HG02970 (cell line): ENCODE results near the gene IFT43.

ENCODE experiments used
- ATAC-seq: cut with Tn5 transposase; IDR thresholded peaks from one replicate; pipeline ENCODE4 v1.9.1; 2021; ENCODE audit warnings: mild to moderate bottlenecking, moderate library complexity, moderate number of reproducible peaks; ENCODE audit not compliant: unreplicated experiment, low FRiP score

The IFT43 gene

DNA sequence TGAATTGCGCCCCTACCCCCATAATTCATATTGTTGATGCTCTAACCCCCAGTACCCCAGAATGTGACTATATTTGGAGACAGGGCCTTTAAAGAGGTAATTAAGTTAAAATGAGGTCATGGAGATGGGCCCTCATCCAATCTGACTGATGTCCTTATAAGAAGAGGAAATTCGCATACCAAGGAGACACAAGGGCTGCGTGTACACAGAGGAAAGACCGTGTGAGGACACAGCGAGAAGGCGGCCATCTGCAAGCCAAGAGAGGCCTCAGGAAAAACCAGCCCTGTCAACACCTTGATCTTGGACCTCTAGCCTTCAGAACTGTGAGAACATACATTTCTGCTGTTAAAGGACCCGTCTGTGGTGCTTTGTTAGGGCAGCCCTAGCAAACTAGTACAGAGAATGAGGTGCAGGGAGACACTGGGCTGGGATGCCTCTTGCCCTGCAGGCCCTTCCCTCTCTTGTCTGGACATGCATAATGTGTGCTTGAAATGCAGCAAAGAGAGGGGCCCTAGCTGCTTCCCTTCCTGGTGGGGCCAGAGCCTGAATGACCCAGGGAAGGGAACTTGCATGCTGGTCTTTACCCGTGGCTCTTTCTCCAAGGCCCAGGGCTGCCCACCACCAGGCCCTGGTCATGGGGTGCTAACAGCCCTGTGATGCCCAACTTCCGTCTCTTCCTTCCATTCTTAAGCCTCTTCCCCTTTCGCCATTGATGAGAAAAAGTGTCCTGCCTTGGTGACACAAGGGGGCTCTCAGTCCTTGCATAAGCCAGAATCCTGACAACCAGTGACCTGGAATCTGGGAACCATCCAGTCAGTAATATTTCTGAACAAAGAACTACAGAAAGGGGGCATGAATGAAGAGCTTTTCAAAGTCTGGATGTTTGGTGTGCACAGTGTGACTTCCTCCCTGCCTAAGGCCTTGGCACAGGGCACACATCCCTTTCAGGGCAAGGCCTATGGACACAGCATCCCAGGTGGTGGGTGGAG lies 116.1 kb downstream of the IFT43 start:
- ATAC-seq = no peak

GRCh38 chr14:76104802-76105355 lies 119.3 kb downstream of the IFT43 start:
- no peak for ATAC-seq

DNA sequence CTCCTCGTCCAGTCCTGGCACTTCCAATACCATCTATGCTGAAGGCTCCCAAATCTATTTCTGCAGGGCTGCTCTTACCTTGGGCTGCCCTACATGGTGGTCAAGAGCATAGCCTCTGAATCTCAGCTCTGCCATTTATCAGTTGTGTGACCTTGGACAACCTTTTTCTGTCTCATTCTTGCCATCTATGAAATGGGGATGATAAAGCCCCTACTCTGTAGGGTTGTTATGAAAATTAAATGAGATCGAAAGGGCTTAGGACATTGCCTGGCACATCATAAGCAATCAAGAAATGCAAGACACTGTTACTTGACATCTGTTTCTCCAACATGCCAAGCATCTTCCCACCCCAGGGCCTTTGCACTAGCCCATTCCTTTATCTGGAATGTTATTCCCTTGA lies 120.6 kb downstream of the IFT43 start:
- no peak for ATAC-seq

DNA sequence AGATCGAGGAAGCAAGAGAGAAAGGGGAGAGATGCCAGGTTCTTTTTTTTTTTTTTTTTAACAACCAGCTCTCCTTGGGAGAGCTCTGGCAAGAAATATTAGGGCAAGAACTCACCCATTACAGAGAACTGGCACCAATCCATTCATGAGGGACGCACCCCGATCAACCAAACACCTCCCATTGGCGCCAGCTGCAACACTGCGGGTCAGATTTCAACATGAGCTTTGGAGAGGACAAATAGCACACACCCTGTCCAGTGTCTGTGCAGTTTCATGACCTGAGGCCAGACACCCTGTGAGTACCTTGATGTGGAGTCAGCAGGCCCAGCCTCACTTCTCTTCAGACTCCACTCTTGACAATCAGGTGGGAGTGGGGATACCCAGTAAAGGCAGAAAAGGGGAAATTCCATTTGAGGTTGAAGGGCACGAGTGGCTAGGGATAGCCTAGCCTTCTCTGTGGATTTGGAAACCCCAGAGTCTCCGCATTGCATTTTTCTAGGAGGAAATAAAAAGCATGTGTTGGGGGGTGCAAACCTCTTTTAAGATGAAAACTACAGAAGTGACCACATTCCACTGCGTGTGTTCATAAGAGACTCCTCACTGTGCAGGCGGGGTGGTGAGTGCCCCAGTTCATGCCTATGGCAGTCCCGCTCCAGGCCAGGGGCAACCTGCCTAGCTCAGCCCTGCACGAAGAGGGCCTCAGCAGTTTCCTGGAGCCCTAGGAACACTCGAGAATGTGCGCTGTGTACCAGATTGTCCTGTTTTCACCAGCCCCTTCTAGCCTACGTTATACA lies 123.7 kb downstream of the IFT43 start:
- ATAC-seq = no peak

DNA sequence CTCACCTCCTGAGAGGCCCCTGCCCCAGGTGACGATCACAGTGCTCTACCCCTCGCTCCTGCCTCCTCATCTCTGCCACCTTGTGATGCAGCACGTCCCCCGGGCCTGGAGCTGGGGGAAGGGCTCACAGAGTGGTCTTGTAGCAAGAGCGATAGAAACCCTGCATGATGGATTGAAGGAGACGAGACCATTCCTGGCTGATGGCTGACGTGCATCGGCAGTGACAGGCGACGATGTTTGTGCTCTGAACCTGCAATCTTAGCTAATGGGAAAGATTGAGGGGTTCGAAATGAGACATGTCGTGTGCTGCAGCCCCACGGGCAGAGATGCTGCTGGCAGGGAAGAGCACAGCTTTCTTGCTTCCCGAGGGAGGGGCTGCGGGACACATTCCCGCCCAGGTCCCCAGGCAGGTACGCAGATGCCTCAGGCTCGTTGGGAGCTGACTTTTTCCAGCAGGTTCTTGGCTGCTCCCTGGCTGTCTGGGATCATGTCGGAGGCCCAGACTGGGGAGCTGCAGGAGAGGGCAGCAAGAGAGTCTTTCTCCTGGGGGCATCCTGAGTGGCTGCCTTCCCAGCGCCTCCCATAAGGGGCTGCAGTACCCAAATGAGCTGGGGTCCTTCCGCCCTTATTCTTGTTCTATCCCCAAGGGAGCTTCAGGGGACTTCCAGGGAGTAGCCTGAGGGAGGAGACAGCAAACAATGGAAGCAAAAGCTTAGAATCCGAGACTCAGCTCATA lies 127.5 kb downstream of the IFT43 start:
- ATAC-seq = no peak

- ATAC-seq = no peak
Observed at GRCh38 chr14:76113691-76114090, 128.1 kb downstream of the IFT43 start.

GRCh38 chr14:76115010-76115422 lies 129.5 kb downstream of the IFT43 start:
- ATAC-seq = no peak

DNA sequence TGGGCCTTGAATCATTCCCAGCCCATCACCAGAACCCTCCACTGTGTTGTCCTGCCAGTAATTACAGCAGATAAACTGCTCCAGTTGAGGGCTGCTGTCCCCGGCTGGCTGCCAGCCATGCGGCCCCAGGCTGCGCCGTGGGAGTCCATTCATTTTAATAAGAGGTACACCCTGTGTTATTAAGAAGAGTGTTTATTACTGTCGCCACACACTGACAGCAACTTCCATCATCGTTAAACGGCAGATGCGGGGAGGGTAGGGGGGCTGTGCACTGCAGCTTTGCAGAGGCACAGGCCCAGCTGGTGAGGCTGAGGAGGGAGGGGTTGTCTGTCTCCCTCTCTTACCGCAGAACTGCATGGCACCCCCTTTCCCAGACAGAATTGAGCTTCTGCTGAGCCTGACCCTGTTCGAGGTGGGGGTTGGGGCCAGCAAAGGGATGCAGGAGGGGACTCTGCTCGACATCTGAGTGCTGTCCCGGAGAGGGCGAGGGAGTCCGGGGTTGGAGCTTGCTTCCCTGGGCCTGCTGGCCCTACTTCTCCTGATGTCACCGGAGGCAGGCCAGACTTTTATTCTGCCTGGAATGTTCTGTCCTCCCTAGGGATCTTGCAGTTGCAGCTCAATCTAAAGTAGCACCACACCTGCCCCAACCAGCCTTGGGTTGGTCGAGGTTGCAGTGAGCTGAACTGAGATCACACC lies 132.4 kb downstream of the IFT43 start:
- ATAC-seq = no peak

- ATAC-seq = no peak
Observed at GRCh38 chr14:76118594-76118993, 133.0 kb downstream of the IFT43 start.

DNA sequence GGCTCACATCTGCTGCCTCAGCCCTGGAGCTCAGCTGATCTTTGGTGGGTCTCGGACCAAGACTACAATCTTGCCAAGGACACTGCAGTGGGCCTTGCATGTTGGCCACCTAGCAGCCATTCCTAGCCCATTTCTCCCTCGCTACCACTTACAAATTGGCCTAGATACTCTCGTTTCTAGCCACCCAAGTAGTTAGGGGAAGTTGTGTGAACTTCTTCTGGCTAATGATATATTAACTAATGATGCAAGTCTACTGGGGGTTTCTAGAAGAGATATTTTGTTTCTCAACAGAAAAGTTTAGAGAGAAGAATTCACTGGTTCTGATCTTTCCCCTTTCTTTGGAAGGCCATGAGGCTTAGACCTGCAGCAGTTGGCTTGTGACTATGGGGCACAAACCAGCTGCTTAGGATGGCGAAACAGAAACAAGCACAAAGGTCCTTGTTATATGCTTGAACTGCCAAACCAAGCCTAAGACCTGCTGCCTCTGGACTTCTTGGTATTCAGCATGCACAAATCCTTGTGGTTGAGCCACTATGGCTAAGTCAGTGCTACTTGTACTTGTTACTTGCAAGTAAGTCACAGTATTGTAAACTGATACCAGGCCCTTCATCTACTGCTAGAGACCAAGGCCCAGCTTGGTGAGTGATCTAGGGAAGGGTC lies 135.7 kb downstream of the IFT43 start:
- no peak for ATAC-seq

DNA sequence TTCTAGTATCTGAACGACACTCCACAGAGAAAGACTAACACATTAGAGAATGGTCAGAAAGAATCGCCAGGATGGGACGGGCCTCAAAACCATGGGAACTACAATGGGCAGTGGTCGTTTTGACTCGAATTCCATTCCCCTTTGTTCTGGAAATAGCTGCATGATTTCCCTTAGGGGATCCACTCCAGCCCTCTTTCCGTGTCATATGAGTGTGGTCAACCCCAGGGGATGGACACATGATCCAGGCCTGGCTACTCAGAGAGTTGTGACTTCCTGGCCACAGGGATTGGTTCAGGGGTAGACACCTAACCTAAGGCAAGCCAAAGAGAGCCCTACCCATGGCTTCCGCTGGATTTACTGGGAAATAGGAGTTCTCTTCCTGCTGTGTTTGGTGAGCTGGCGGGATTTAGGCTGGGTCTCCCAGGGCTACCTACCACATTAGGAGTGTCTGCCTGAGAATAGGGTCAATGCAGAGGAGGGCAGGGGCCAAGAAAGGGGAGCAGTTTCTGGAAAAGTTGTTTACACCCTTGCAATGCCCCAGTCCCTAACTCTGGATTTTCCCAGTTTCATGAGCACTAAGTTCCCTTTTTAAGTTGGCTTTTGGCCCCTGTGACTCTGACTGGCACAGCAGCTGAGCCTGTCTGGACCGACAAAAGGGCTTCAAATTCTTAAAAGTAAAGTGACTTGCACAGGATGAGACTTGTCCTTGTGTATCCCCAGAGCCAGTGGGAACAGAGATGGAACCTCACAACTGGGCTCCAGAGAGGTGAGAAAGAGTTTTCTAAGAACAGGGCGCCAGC lies 138.1 kb downstream of the IFT43 start:
- ATAC-seq = no peak

DNA sequence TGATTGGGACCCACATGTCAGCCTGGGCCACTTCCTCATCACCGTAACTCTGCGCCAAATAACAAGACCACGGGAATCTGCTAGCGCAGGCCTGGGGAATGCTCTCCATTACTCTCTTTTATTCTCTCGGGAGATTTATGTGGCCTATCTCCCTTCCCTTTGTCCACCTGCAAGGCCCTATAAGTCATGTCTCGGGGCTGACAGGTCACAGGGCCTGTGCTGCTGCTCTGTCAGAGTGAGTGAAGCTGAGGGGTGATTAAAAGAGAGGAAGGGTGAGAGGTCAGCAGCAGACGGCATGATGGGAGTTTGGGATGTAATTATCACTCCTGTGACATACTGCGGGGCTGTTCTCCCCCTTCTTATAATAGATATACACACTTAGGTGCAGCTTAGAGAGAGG lies 139.9 kb downstream of the IFT43 start:
- ATAC-seq = no peak

GRCh38 chr14:76126076-76126475 lies 140.5 kb downstream of the IFT43 start:
- no peak for ATAC-seq

GRCh38 chr14:76129851-76130576 lies 144.5 kb downstream of the IFT43 start:
- no peak for ATAC-seq

- ATAC-seq = no peak
Observed at GRCh38 chr14:76131071-76131965, 145.8 kb downstream of the IFT43 start.

- ATAC-seq = no peak
Observed at GRCh38 chr14:76133103-76133502, 147.5 kb downstream of the IFT43 start.
